ENCODE results near the gene MIF4GD. TPM values are rescaled to one million over a fixed set of nuclear protein-coding genes. Genes with fewer than 3 reads are reported as not detected.

MIF4GD gene
- total and polyA plus RNA-seq, 9 of the 15 experiments (the other 6 are each of a cell fraction or from before 2014, with no cell fraction given), result 11.8 to 63.8 (median 28.1) TPM

DNA sequence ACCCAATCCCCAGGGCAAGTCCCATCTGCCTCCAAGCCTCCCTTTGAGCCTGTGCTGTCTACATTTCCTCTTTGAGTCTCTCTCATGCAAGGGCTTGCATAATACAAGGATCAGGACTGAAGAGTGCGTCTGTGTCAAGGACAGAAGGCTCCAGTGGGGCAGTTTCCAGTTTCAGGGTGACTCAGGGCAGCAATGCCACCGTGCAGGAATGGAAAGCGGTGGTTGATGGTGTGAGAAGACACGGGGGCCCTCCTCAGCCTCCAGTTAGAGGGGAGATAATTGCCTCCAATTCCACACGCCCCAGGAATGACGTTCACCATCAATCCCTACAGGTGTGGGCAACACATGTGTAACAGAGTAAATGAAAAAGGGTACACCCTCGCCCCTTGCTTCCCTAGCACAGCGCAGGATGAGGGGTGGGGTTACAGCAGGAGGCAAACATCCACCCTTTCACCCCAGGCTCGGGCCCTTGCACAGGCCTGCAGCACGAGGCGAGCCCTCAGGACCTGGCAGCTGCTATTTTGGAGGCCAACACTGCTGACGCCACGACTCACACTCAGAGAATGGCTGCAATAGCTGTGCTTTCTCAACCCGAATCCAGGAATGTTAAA, 43.0 kb upstream of the MIF4GD start (continued):
- TF ChIP-seq, protein P1, sequence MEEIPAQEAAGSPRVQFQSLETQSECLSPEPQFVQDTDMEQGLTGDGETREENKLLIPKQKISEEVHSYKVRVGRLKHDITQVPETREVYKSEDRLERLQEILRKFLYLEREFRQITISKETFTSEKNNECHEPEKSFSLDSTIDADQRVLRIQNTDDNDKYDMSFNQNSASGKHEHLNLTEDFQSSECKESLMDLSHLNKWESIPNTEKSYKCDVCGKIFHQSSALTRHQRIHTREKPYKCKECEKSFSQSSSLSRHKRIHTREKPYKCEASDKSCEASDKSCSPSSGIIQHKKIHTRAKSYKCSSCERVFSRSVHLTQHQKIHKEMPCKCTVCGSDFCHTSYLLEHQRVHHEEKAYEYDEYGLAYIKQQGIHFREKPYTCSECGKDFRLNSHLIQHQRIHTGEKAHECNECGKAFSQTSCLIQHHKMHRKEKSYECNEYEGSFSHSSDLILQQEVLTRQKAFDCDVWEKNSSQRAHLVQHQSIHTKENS (CRISPR knock-in tag; IDR thresholded peaks at IDR 0.05), result no peak
- TF ChIP-seq ZNF311 (CRISPR knock-in tag; IDR thresholded peaks at IDR 0.05) (no peak), ZNF354B (CRISPR knock-in tag; IDR thresholded peaks at IDR 0.05) (no peak), HDAC8 (tag; IDR thresholded peaks at IDR 0.05) (no peak), CC2D1A (IDR thresholded peaks at IDR 0.05) (no peak), BRD9 (IDR thresholded peaks at IDR 0.05; ENCODE audit: low read depth, partially characterized antibody) (no peak)

DNA sequence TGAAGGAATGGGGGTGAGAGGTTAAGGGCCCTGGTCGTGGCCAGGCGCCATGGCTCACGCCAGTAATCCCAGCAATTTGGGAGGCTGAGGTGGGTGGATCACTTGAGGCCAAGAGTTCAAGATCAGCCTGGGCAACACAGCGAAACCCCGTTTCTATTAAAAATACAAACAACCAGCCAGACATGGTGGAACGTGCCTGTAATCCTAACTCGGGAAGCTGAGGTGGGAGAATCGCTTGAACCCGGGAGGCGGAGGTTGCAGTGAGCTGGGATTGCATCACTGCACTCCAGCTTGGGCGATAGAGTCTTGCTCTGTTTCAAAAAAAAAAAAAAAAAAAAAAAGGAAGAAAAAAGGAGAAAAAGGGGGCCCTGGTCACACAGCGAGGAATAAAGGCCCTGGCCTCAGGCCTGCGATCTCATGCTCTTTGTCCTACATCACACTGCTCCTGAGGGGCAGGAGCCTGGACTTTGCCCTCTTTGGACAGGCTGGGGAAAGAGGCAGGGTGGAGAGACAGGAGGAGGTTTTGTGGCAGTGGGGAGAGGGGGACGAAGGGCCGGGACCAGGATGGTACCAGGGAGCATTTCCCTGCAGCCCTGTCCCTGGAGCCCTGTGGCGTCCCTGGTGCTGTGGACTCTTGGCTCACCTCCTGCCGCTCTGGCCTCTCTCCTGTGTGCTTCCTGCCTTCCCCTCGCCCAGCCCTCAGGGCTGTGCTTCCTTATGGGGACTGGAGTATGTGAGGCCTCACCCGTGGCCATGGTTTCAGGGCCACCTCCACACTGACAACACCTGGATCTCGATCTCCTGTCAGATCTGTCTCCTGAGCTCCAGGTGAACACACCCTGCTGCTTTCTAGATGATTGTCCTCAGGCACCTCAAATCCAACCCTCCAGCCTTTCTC, 38.0 kb upstream of the MIF4GD start:
- TF ChIP-seq, protein P2, sequence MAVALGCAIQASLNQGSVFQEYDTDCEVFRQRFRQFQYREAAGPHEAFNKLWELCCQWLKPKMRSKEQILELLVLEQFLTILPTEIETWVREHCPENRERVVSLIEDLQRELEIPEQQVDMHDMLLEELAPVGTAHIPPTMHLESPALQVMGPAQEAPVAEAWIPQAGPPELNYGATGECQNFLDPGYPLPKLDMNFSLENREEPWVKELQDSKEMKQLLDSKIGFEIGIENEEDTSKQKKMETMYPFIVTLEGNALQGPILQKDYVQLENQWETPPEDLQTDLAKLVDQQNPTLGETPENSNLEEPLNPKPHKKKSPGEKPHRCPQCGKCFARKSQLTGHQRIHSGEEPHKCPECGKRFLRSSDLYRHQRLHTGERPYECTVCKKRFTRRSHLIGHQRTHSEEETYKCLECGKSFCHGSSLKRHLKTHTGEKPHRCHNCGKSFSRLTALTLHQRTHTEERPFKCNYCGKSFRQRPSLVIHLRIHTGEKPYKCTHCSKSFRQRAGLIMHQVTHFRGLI (CRISPR knock-in tag; IDR thresholded peaks at IDR 0.05), result no peak
- TF ChIP-seq, protein P3, sequence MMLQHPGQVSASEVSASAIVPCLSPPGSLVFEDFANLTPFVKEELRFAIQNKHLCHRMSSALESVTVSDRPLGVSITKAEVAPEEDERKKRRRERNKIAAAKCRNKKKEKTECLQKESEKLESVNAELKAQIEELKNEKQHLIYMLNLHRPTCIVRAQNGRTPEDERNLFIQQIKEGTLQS (IDR thresholded peaks at IDR 0.05), result peak; percentile 27; the same call in 1 of the 2 replicates
- TF ChIP-seq, protein P3 (CRISPR knock-in tag; conservative IDR thresholded peaks at IDR 0.05), result no peak
- TF ChIP-seq CREM (IDR thresholded peaks at IDR 0.05; ENCODE audit: low read depth), result peak; percentile 14; the same call in 1 of the 2 replicates
- TF ChIP-seq, protein P4, sequence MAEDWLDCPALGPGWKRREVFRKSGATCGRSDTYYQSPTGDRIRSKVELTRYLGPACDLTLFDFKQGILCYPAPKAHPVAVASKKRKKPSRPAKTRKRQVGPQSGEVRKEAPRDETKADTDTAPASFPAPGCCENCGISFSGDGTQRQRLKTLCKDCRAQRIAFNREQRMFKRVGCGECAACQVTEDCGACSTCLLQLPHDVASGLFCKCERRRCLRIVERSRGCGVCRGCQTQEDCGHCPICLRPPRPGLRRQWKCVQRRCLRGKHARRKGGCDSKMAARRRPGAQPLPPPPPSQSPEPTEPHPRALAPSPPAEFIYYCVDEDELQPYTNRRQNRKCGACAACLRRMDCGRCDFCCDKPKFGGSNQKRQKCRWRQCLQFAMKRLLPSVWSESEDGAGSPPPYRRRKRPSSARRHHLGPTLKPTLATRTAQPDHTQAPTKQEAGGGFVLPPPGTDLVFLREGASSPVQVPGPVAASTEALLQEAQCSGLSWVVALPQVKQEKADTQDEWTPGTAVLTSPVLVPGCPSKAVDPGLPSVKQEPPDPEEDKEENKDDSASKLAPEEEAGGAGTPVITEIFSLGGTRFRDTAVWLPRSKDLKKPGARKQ (CRISPR knock-in tag; IDR thresholded peaks at IDR 0.05), result no peak
- TF ChIP-seq CEBPB (tag; IDR thresholded peaks at IDR 0.05), result 0 out of 2 replicates have a peak, but pooled peaks have one; percentile 8
- H3K4me2 ChIP-seq (ENCODE audit: insufficient read depth, low read length), result no peak overlapping the region
- peaks cover 0 to 7% of the 10 kb centered on the region in 2 experiments; a peak in 2 of 5 replicates for H3K4me1 ChIP-seq (replicated peaks in 1 of 2; ENCODE audit: control insufficient read depth in 2 of 2, insufficient read depth in 2 of 2, low read length in 2 of 2)
- BruUV-seq (replicated peaks), result no TSS peak
- H2AFZ ChIP-seq (ENCODE audit: low read depth, low read length), result no peak overlapping the region
- no peaks in the 10 kb centered on the region for H4K20me1 ChIP-seq (replicated peaks; ENCODE audit: control insufficient read depth, insufficient read depth, low read length)
- H3K9me3 ChIP-seq (replicated peaks; ENCODE audit: control insufficient read depth, insufficient read depth, low read depth, low read length), result no peaks in the 10 kb centered on the region
- no peak overlapping the region for H3K4me3 ChIP-seq
- no peaks in the 10 kb centered on the region for H3K27me3 ChIP-seq (ENCODE audit: control insufficient read depth in 2 of 2, insufficient read depth in 2 of 2, low read length in 2 of 2)
- peak; percentile 46 for ATAC-seq
- intact Hi-C loops (cut with micrococcal nuclease), result no loop called here
- no peaks in the 10 kb centered on the region for H3K79me2 ChIP-seq (ENCODE audit: control insufficient read depth, insufficient read depth, low read length)
- H3K9me1 ChIP-seq (ENCODE audit: control insufficient read depth, insufficient read depth, low read length), result no peaks in the 10 kb centered on the region
- DNase-seq (ENCODE audit: extremely low read depth in 1 of 4, low spot score in 3 of 4), result no peak
- WGBS (ENCODE audit: insufficient coverage, low coverage, missing lambda C conversion rate), result 73% methylated on average over 16 of the region's 20 CpGs
- CTCF ChIA-PET (ENCODE audit: low intra/inter-chr PET ratio), result no interaction called here
- in situ Hi-C loops (cut with MboI), result no loop called here
- H3K9ac ChIP-seq (ENCODE audit: insufficient read depth in 1 of 2, low read depth in 2 of 2, low read length in 2 of 2), result peak overlapping the region in 1 of 2 experiments; percentile 73; a peak in 2 of 4 replicates
- no peak for FAIRE-seq
- no peaks in the 10 kb centered on the region for H3K36me3 ChIP-seq (ENCODE audit: control insufficient read depth, insufficient read depth, low read length)
- POLR2A ChIA-PET, result interaction anchor here (0.7 to 4.9 kb wide), 4 partner anchors 8 to 18 kb away, joined by 3 to 19 read pairs (median 3); no protein-coding TSS in a partner anchor
- H3K27ac ChIP-seq (ENCODE audit: extremely low read depth, low read depth, low read length), result no peak overlapping the region

All from K562 (cell line).